ENCODE data around the gene C6. TPM values are rescaled to one million over a fixed set of nuclear protein-coding genes. Genes with fewer than 3 reads are reported as not detected.

C6 gene
- total and polyA plus RNA-seq, 2 of the 8 experiments (the other 6 are each of a cell fraction or from before 2014, with no cell fraction given) = not detected

GRCh38 chr5:41172012-41172411 lies 41.3 kb downstream of the C6 start:
- H4K20me1 ChIP-seq (replicated peaks in 1 of 2; ENCODE audit: control insufficient read depth in 1 of 2, insufficient read depth in 2 of 2, low read length in 2 of 2) = no peaks in the 10 kb centered on the region
- H3K4ac ChIP-seq (replicated peaks; ENCODE audit: insufficient read length, low read depth, low read length) = no peak overlapping the region
- H3K23me2 ChIP-seq (ENCODE audit: low read depth, low read length) = no peaks in the 10 kb centered on the region
- no peaks in the 10 kb centered on the region for H3K79me1 ChIP-seq (ENCODE audit: low read depth, low read length)
- H3K18ac ChIP-seq (ENCODE audit: extremely low read depth, low read length) = no peak overlapping the region
- DNase-seq (ENCODE audit: low read depth in 1 of 2, low spot score in 2 of 2) (no peak), FAIRE-seq (no peak)
- no peak overlapping the region for H3K4me3 ChIP-seq (ENCODE audit: extremely low read depth in 1 of 4, insufficient read depth in 2 of 4, low read depth in 3 of 4, low read length in 4 of 4)
- no peaks in the 10 kb centered on the region for H3K27me3 ChIP-seq (replicated peaks in 1 of 4; ENCODE audit: control insufficient read depth in 3 of 4, extremely low read depth in 1 of 4, insufficient read depth in 3 of 4, low read length in 3 of 4)
- H2AFZ ChIP-seq (ENCODE audit: low read length) = no peak overlapping the region
- H3K79me2 ChIP-seq (ENCODE audit: control insufficient read depth in 1 of 2, insufficient read depth in 2 of 2, low read length in 2 of 2) = no peaks in the 10 kb centered on the region
- H2BK12ac ChIP-seq (ENCODE audit: low read depth, low read length) = no peak overlapping the region
- no peak overlapping the region for H3K4me2 ChIP-seq (ENCODE audit: insufficient read depth in 1 of 2, low read depth in 2 of 2, low read length in 2 of 2)
- no peak overlapping the region for H3K27ac ChIP-seq (ENCODE audit: low read depth, low read length)
- H3K9ac ChIP-seq (replicated peaks in 1 of 4; ENCODE audit: extremely low read depth in 1 of 4, low read depth in 3 of 4, low read length in 3 of 4) = no peak overlapping the region; a peak in 1 of 7 replicates
- no peak overlapping the region for H4K5ac ChIP-seq (ENCODE audit: insufficient read length, low read depth, low read length)
- CTCF ChIA-PET (ENCODE audit: partially characterized antibody) = no interaction called here
- H3K9me3 ChIP-seq (ENCODE audit: insufficient read depth in 2 of 2, low read depth in 1 of 2, low read length in 1 of 2) = no peaks in the 10 kb centered on the region
- POLR2A ChIA-PET (ENCODE audit: partially characterized antibody) = no interaction called here
- 82% methylated on average over 3 of the region's 3 CpGs; no CpG with 5 or more reads in 1 of the 2 experiments for WGBS, 2 experiments (ENCODE audit: extremely low coverage in 1 of 2, insufficient coverage in 1 of 2, insufficient read length in 1 of 2, insufficient replicate concordance in 2 of 2, low coverage in 1 of 2, low lambda C conversion rate in 2 of 2, missing lambda C conversion rate in 1 of 2)
- H3K4me1 ChIP-seq (replicated peaks in 1 of 4; ENCODE audit: control insufficient read depth in 3 of 4, insufficient read depth in 4 of 4, low read length in 3 of 4) = no peaks in the 10 kb centered on the region
- H2BK20ac ChIP-seq (ENCODE audit: low read length) = no peak overlapping the region
- H2BK15ac ChIP-seq (ENCODE audit: low read length) = no peak overlapping the region
- no peak overlapping the region for H4K8ac ChIP-seq (ENCODE audit: extremely low read depth, insufficient read depth, low read length)
- H2BK120ac ChIP-seq (replicated peaks; ENCODE audit: low read depth, low read length) = no peak overlapping the region
- no peak overlapping the region for H3K14ac ChIP-seq (ENCODE audit: insufficient read length)
- no peaks in the 10 kb centered on the region for H3K36me3 ChIP-seq (ENCODE audit: control insufficient read depth in 2 of 4, insufficient read depth in 4 of 4, low read length in 3 of 4)
- H3K56ac ChIP-seq (replicated peaks; ENCODE audit: insufficient read length, low read depth, low read length) = no peak overlapping the region
- H3K23ac ChIP-seq (ENCODE audit: insufficient read length) = no peak overlapping the region
- no peak overlapping the region for H2BK5ac ChIP-seq (ENCODE audit: low read depth, low read length)
- no peak overlapping the region for H2AK5ac ChIP-seq (ENCODE audit: low read depth, low read length)
- no peak overlapping the region for H4K91ac ChIP-seq (replicated peaks; ENCODE audit: insufficient read length, low read length)
- TF ChIP-seq SP4 (IDR thresholded peaks at IDR 0.05; ENCODE audit: low read length) (no peak), NRF1 (IDR thresholded peaks at IDR 0.05; ENCODE audit: low read depth, low read length) (no peak), SIN3A (conservative IDR thresholded peaks at IDR 0.05 in 1 of 2, IDR thresholded peaks at IDR 0.05 in 1 of 2; ENCODE audit: low read depth in 1 of 2, low read length in 2 of 2) (no peak), TAF7 (optimal IDR thresholded peaks at IDR 0.05; ENCODE audit: borderline replicate concordance, low read depth, low read length) (no peak), KDM1A (IDR thresholded peaks at IDR 0.05; ENCODE audit: borderline replicate concordance, low read length) (no peak), CREB1 (IDR thresholded peaks at IDR 0.05) (no peak), FOSL1 (IDR thresholded peaks at IDR 0.05; ENCODE audit: insufficient read depth, low read depth, low read length) (no peak), SP1 (IDR thresholded peaks at IDR 0.05; ENCODE audit: low read depth, low read length) (no peak), CEBPB (IDR thresholded peaks at IDR 0.05; ENCODE audit: low read depth, low read length) (no peak), SP2 (IDR thresholded peaks at IDR 0.05; ENCODE audit: low read length) (no peak), SUZ12 (IDR thresholded peaks at IDR 0.05; ENCODE audit: low read length) (no peak), TAF1 (IDR thresholded peaks at IDR 0.05; ENCODE audit: low read depth, low read length) (no peak), HDAC6 (IDR thresholded peaks at IDR 0.05; ENCODE audit: low read depth, low read length) (no peak)
- TF ChIP-seq, protein P1, sequence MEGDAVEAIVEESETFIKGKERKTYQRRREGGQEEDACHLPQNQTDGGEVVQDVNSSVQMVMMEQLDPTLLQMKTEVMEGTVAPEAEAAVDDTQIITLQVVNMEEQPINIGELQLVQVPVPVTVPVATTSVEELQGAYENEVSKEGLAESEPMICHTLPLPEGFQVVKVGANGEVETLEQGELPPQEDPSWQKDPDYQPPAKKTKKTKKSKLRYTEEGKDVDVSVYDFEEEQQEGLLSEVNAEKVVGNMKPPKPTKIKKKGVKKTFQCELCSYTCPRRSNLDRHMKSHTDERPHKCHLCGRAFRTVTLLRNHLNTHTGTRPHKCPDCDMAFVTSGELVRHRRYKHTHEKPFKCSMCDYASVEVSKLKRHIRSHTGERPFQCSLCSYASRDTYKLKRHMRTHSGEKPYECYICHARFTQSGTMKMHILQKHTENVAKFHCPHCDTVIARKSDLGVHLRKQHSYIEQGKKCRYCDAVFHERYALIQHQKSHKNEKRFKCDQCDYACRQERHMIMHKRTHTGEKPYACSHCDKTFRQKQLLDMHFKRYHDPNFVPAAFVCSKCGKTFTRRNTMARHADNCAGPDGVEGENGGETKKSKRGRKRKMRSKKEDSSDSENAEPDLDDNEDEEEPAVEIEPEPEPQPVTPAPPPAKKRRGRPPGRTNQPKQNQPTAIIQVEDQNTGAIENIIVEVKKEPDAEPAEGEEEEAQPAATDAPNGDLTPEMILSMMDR (IDR thresholded peaks at IDR 0.05; ENCODE audit: control extremely low read depth in 1 of 3, insufficient read depth in 1 of 3, low read depth in 1 of 3, low read length in 3 of 3) = no peak

Measured in H1 (cell line).